Measurements from ENCODE around the gene BCAR1. TPM values are rescaled to one million over a fixed set of nuclear protein-coding genes. Genes with fewer than 3 reads are reported as not detected.

BCAR1 gene
- total and polyA plus RNA-seq, 10 of the 15 experiments (the other 5 are each of a cell fraction or from before 2014, with no cell fraction given): 0.13 to 14.1 (median 2.8) TPM; not detected in 1

- 69% methylated on average over 11 of the region's 11 CpGs for WGBS (ENCODE audit: insufficient coverage, insufficient replicate concordance, low lambda C conversion rate, missing lambda C conversion rate)
Observed at GRCh38 chr16:75282466-75283281, 31.2 kb upstream of the BCAR1 start.

More at GRCh38 chr16:75282466-75283281, 31.2 kb upstream of the BCAR1 start:
- Histone ChIP-seq H3K27me3 (replicated peaks in 1 of 2; ENCODE audit: control insufficient read depth in 2 of 2, insufficient read depth in 2 of 2, low read length in 1 of 2) (no peaks in the 10 kb centered on the region), H3K4me1 (ENCODE audit: control insufficient read depth, insufficient read depth, low read length) (peaks cover under 1% of the 10 kb centered on the region; the same call in 1 of the 2 replicates), H3K27ac (ENCODE audit: control insufficient read depth, insufficient read depth) (no peak overlapping the region), H2AFZ (ENCODE audit: control insufficient read depth, low read depth, low read length) (no peak overlapping the region), H3K9me3 (replicated peaks; ENCODE audit: control insufficient read depth, insufficient read depth, low read length) (no peaks in the 10 kb centered on the region; the same call in 2 of the 3 replicates), H3K79me2 (ENCODE audit: control insufficient read depth, insufficient read depth, low read length) (no peaks in the 10 kb centered on the region), H3K36me3 (ENCODE audit: control insufficient read depth in 2 of 2, insufficient read depth in 2 of 2, low read length in 1 of 2) (no peaks in the 10 kb centered on the region), H3K4me2 (ENCODE audit: control insufficient read depth, insufficient read depth) (no peak overlapping the region), H4K20me1 (ENCODE audit: control insufficient read depth, insufficient read depth) (no peaks in the 10 kb centered on the region), H3K9ac (ENCODE audit: control insufficient read depth, insufficient read depth, low read length) (no peak overlapping the region), H3K4me3 (no peak overlapping the region)
- ChIA-PET POLR2A (interaction anchor here (0.6 to 1.1 kb wide), 3 partner anchors 11 to 127 kb away, joined by 3 to 10 read pairs (median 5); no protein-coding TSS in a partner anchor), SMC1A (ENCODE audit: uncharacterized antibody, unreplicated experiment) (interaction anchor here (1.6 kb wide), 1 partner anchor 56 kb away, joined by 3 read pairs; no protein-coding TSS in a partner anchor), RAD21 (ENCODE audit: unreplicated experiment) (interaction anchor here (0.7 kb wide), 1 partner anchor 98 kb away, joined by 3 read pairs; no protein-coding TSS in a partner anchor), CTCF (interaction anchor here (1.0 to 2.3 kb wide), 3 partner anchors 49 to 105 kb away, joined by 3 to 6 read pairs (median 3); no protein-coding TSS in a partner anchor)
- FAIRE-seq (no peak), ATAC-seq (no peak; the same call in 2 of the 3 replicates), DNase-seq (ENCODE audit: low read depth, low spot score) (no peak)
- in situ Hi-C loops (cut with MboI): no loop called here
- no TSS peak for BruUV-seq (replicated peaks)
- TF ChIP-seq RELB (IDR thresholded peaks at IDR 0.05; ENCODE audit: low read depth): no peak
- TF ChIP-seq ZBED1 (IDR thresholded peaks at IDR 0.05; ENCODE audit: borderline replicate concordance): no peak
- TF ChIP-seq NR2C2 (IDR thresholded peaks at IDR 0.05; ENCODE audit: borderline replicate concordance, control insufficient read depth, insufficient read length, low read depth): no peak
- TF ChIP-seq MEF2A (IDR thresholded peaks at IDR 0.05; ENCODE audit: insufficient read depth, low read depth, low read length): no peak
- TF ChIP-seq BHLHE40 (IDR thresholded peaks at IDR 0.05; ENCODE audit: borderline replicate concordance in 1 of 2, low read depth in 2 of 2, low read length in 1 of 2): no peak
- TF ChIP-seq RBBP5 (conservative IDR thresholded peaks at IDR 0.05): no peak
- no peak for TF ChIP-seq SMC3 (IDR thresholded peaks at IDR 0.05; ENCODE audit: borderline replicate concordance, low read length)
- TF ChIP-seq E2F4 (IDR thresholded peaks at IDR 0.05; ENCODE audit: low read depth, low read length): no peak
- TF ChIP-seq USF1 (IDR thresholded peaks at IDR 0.05; ENCODE audit: borderline replicate concordance, extremely low read length, insufficient read depth, low read depth, low read length): no peak
- intact Hi-C loops (cut with micrococcal nuclease; ENCODE audit: unreplicated experiment): no loop called here
